ENCODE measurements around the gene GAB4.

GAB4 gene

GRCh38 chr22:17007257-17007656 lies 765 bp downstream of the GAB4 start:
- Histone ChIP-seq H3K9me2 (replicated peaks; ENCODE audit: control insufficient read depth, low read length) (no peaks in the 10 kb centered on the region), H3K4me2 (ENCODE audit: low read length) (no peak overlapping the region), H3K27me3 (ENCODE audit: control insufficient read depth, low read length) (no peaks in the 10 kb centered on the region), H3K4me1 (ENCODE audit: control insufficient read depth, low read length) (no peaks in the 10 kb centered on the region), H3K79me2 (ENCODE audit: control insufficient read depth, low read length) (no peaks in the 10 kb centered on the region), H4K20me1 (ENCODE audit: control insufficient read depth, insufficient read depth, low read depth, low read length) (no peaks in the 10 kb centered on the region), H3K36me3 (ENCODE audit: control insufficient read depth, low read length) (no peaks in the 10 kb centered on the region), H3F3A (ENCODE audit: control insufficient read depth, insufficient read depth) (no peaks in the 10 kb centered on the region), H3K4me3 (ENCODE audit: low read length) (no peak overlapping the region), H3K9me3 (ENCODE audit: control insufficient read depth, insufficient read depth, low read length) (no peaks in the 10 kb centered on the region), H3K27ac (ENCODE audit: low read depth, low read length) (no peak overlapping the region)
- TF ChIP-seq CTCF (IDR thresholded peaks at IDR 0.05; ENCODE audit: low read depth, low read length, poor library complexity, severe bottlenecking) (no peak), EZH2phosphoT487 (IDR thresholded peaks at IDR 0.05; ENCODE audit: borderline replicate concordance, low read length) (no peak)

GRCh38 chr22:16989915-16990314 lies 18.1 kb downstream of the GAB4 start:
- no peak for TF ChIP-seq EZH2phosphoT487 (IDR thresholded peaks at IDR 0.05; ENCODE audit: borderline replicate concordance, low read length)
- TF ChIP-seq CTCF (IDR thresholded peaks at IDR 0.05; ENCODE audit: low read depth, low read length, poor library complexity, severe bottlenecking) = no peak
- no peaks in the 10 kb centered on the region for H3K79me2 ChIP-seq (ENCODE audit: control insufficient read depth, low read length)
- no peaks in the 10 kb centered on the region for H3K9me3 ChIP-seq (ENCODE audit: control insufficient read depth, insufficient read depth, low read length)
- no peak overlapping the region for H3K4me2 ChIP-seq (ENCODE audit: low read length)
- H4K20me1 ChIP-seq (ENCODE audit: control insufficient read depth, insufficient read depth, low read depth, low read length) = no peaks in the 10 kb centered on the region
- H3K4me1 ChIP-seq (ENCODE audit: control insufficient read depth, low read length) = no peaks in the 10 kb centered on the region
- H3F3A ChIP-seq (ENCODE audit: control insufficient read depth, insufficient read depth) = no peaks in the 10 kb centered on the region
- no peaks in the 10 kb centered on the region for H3K36me3 ChIP-seq (ENCODE audit: control insufficient read depth, low read length)
- no peaks in the 10 kb centered on the region for H3K9me2 ChIP-seq (replicated peaks; ENCODE audit: control insufficient read depth, low read length)
- no peak overlapping the region for H3K27ac ChIP-seq (ENCODE audit: low read depth, low read length)
- H3K27me3 ChIP-seq (ENCODE audit: control insufficient read depth, low read length) = peaks cover 5% of the 10 kb centered on the region; the same call in 1 of the 2 replicates
- no peak overlapping the region for H3K4me3 ChIP-seq (ENCODE audit: low read length)

- H3K27me3 ChIP-seq (ENCODE audit: control insufficient read depth, low read length) = peaks cover 5% of the 10 kb centered on the region; the same call in 1 of the 2 replicates
- H4K20me1 ChIP-seq (ENCODE audit: control insufficient read depth, insufficient read depth, low read depth, low read length) = no peaks in the 10 kb centered on the region
- no peaks in the 10 kb centered on the region for H3K9me2 ChIP-seq (replicated peaks; ENCODE audit: control insufficient read depth, low read length)
- no peak overlapping the region for H3K4me3 ChIP-seq (ENCODE audit: low read length)
- H3K4me2 ChIP-seq (ENCODE audit: low read length) = no peak overlapping the region
- TF ChIP-seq EZH2phosphoT487 (IDR thresholded peaks at IDR 0.05; ENCODE audit: borderline replicate concordance, low read length) (no peak), CTCF (IDR thresholded peaks at IDR 0.05; ENCODE audit: low read depth, low read length, poor library complexity, severe bottlenecking) (no peak)
- no peaks in the 10 kb centered on the region for H3K36me3 ChIP-seq (ENCODE audit: control insufficient read depth, low read length)
- H3F3A ChIP-seq (ENCODE audit: control insufficient read depth, insufficient read depth) = no peaks in the 10 kb centered on the region
- H3K4me1 ChIP-seq (ENCODE audit: control insufficient read depth, low read length) = no peaks in the 10 kb centered on the region
- no peak overlapping the region for H3K27ac ChIP-seq (ENCODE audit: low read depth, low read length)
- peaks cover 12% of the 10 kb centered on the region for H3K9me3 ChIP-seq (ENCODE audit: control insufficient read depth, insufficient read depth, low read length)
- no peaks in the 10 kb centered on the region for H3K79me2 ChIP-seq (ENCODE audit: control insufficient read depth, low read length)
Observed at GRCh38 chr22:16988257-16988656, 19.8 kb downstream of the GAB4 start.

All from DOHH2 (cell line).